A549 (cell line): ENCODE measurements around the gene MYRF.

Experiments
- CEBPB ChIP-seq, 2 experiments: fragments of >200 bp in 1 of 2; sonication (Bioruptor Twin) in 1 of 2; formaldehyde crosslinking in 1 of 2; IDR thresholded peaks; 2 replicates each; pipeline ENCODE4 v1.6.1; 2012 to 2016
- CTCF ChIP-seq: fragments of >200 bp; sonication (Bioruptor Twin); formaldehyde crosslinking; IDR thresholded peaks from 3 replicates; pipeline ENCODE4 v1.5.1; 2016
- EHMT2 ChIP-seq: fragments of 200-600 bp; sonication (generic); IDR thresholded peaks from 2 replicates; pipeline ENCODE4 v1.6.1; 2016; ENCODE audit warnings: antibody characterized with exemption, low read depth, mild to moderate bottlenecking, moderate library complexity
- EP300 ChIP-seq, 2 experiments: fragments of >200 bp; sonication (Bioruptor Twin); formaldehyde crosslinking; IDR thresholded peaks; 2 replicates in 1 of 2; 3 replicates in 1 of 2; pipeline ENCODE4 v1.6.1; 2016 to 2017
- HDAC2 ChIP-seq: fragments of 200-600 bp; sonication (generic); IDR thresholded peaks from 2 replicates; pipeline ENCODE4 v1.6.1; 2016
- HMGXB4 ChIP-seq: fragments of 250-450 bp; sonication (Bioruptor Pico); IDR thresholded peaks from 2 replicates; pipeline ENCODE4 v1.5.0; 2021; ENCODE audit warnings: mild to moderate bottlenecking, moderate library complexity, borderline replicate concordance
- JUN ChIP-seq, 2 experiments: fragments of >200 bp; sonication (Bioruptor Twin); formaldehyde crosslinking; IDR thresholded peaks; 2 replicates in 1 of 2; 3 replicates in 1 of 2; pipeline ENCODE4 v1.6.1; 2016 to 2017
- MYC ChIP-seq: IDR thresholded peaks from 2 replicates; pipeline ENCODE4 v1.6.1; 2012; ENCODE audit warnings: mild to moderate bottlenecking, inconsistent platforms, low read length, improper control_type of control experiment, borderline replicate concordance
- POLR2A ChIP-seq: IDR thresholded peaks from 2 replicates; pipeline ENCODE4 v1.6.1; 2012; ENCODE audit warnings: mild to moderate bottlenecking, low read length
- RCOR1 ChIP-seq: fragments of 150-350 bp; IDR thresholded peaks from 2 replicates; pipeline ENCODE4 v1.6.1; 2014; ENCODE audit warnings: antibody characterized with exemption, low read length, low read depth
- SMC3 ChIP-seq: fragments of >200 bp; sonication (Bioruptor Twin); formaldehyde crosslinking; IDR thresholded peaks from 3 replicates; pipeline ENCODE4 v1.6.1; 2018; ENCODE audit warnings: inconsistent platforms
- USF2 ChIP-seq: fragments of 450-650 bp; IDR thresholded peaks from 2 replicates; pipeline ENCODE4 v1.6.1; 2014; ENCODE audit warnings: antibody characterized with exemption
- ZFP36 ChIP-seq: fragments of 450-650 bp; IDR thresholded peaks from 2 replicates; pipeline ENCODE4 v1.6.1; 2014; ENCODE audit warnings: borderline replicate concordance; ENCODE audit not compliant: partially characterized antibody
- TF ChIP-seq, protein P1 (sequence below): IDR thresholded peaks from 2 replicates; pipeline ENCODE4 v1.6.1; 2012

GRCh38 chr11:61737636-61738386 is 14.6 kb upstream of the MYRF start:
- TF ChIP-seq RCOR1 (no peak), CTCF (no peak), JUN (IDR thresholded peaks at IDR 0.05) (no peak), EP300 (IDR thresholded peaks at IDR 0.05) (no peak), SMC3 (no peak), EHMT2 (no peak), USF2 (no peak), CEBPB (IDR thresholded peaks at IDR 0.05) (no peak), MYC (no peak), POLR2A (no peak), HDAC2 (no peak), ZFP36 (no peak), HMGXB4 (no peak)
- TF ChIP-seq, protein P1, sequence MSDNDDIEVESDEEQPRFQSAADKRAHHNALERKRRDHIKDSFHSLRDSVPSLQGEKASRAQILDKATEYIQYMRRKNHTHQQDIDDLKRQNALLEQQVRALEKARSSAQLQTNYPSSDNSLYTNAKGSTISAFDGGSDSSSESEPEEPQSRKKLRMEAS: no peak
